GM18511 (cell line): ENCODE measurements around the gene EOLA1.
"Not testable (repeated sequence)": the region's sequence is repeated elsewhere in the genome, so short reads cannot be mapped to it uniquely, and the experiment has no call there.

Source experiments
- ATAC-seq: cut with Tn5 transposase; IDR thresholded peaks from one replicate; pipeline ENCODE4 v1.9.1; 2021; ENCODE audit warnings: mild to moderate bottlenecking, moderate library complexity; ENCODE audit not compliant: unreplicated experiment

Gene EOLA1

GRCh38 chrX:149595214-149595613 is 54.4 kb downstream of the EOLA1 start, which contains the start of gene HSFX2:
Gene HSFX2 (minus strand): TSS chrX:149595314. CDS start chrX:149594700, 614 bp downstream.
- not testable (repeated sequence) for ATAC-seq

GRCh38 chrX:149595943-149596342 is 55.1 kb downstream of the EOLA1 start:
- ATAC-seq: not testable (repeated sequence)
